ENCODE measurements around the gene ABCC2.

The ABCC2 gene

GRCh38 chr10:99769706-99770105 is 12.7 kb upstream of the ABCC2 start:
- no peaks in the 10 kb centered on the region for H3F3A ChIP-seq (ENCODE audit: low read depth)

GRCh38 chr10:99770408-99771045 is 11.9 kb upstream of the ABCC2 start:
- Histone ChIP-seq H3K4me1 (ENCODE audit: insufficient read depth, low read length, poor library complexity, severe bottlenecking) (no peaks in the 10 kb centered on the region), H3K9ac (ENCODE audit: low read depth, low read length, poor library complexity, severe bottlenecking) (no peak overlapping the region), H3K27me3 (ENCODE audit: insufficient read depth, low read length, poor library complexity, severe bottlenecking) (no peaks in the 10 kb centered on the region), H3K4me3 (ENCODE audit: low read length, poor library complexity, severe bottlenecking) (no peak overlapping the region), H3K36me3 (ENCODE audit: insufficient read depth, low read length) (no peaks in the 10 kb centered on the region), H4K20me1 (ENCODE audit: insufficient read depth, low read length, poor library complexity, severe bottlenecking) (no peaks in the 10 kb centered on the region), H3K4me2 (ENCODE audit: low read depth, low read length, poor library complexity, severe bottlenecking) (no peak overlapping the region), H3K79me2 (ENCODE audit: insufficient read depth, low read length) (no peaks in the 10 kb centered on the region), H2AFZ (ENCODE audit: low read length) (no peak overlapping the region), H3K9me2 (replicated peaks; ENCODE audit: low read depth, low read length) (no peaks in the 10 kb centered on the region), H3K9me3 (ENCODE audit: insufficient read depth, low read depth, low read length) (no peaks in the 10 kb centered on the region), H3F3A (ENCODE audit: low read depth) (no peaks in the 10 kb centered on the region)
- TF ChIP-seq CTCF (conservative IDR thresholded peaks at IDR 0.05; ENCODE audit: low read length) (no peak), EZH2phosphoT487 (IDR thresholded peaks at IDR 0.05; ENCODE audit: borderline replicate concordance) (no peak)

More at GRCh38 chr10:99769706-99770105, 12.7 kb upstream of the ABCC2 start:
- Histone ChIP-seq H3K4me2 (ENCODE audit: low read depth, low read length, poor library complexity, severe bottlenecking) (no peak overlapping the region), H3K79me2 (ENCODE audit: insufficient read depth, low read length) (no peaks in the 10 kb centered on the region), H3K9ac (ENCODE audit: low read depth, low read length, poor library complexity, severe bottlenecking) (no peak overlapping the region), H3K27me3 (ENCODE audit: insufficient read depth, low read length, poor library complexity, severe bottlenecking) (no peaks in the 10 kb centered on the region), H3K4me1 (ENCODE audit: insufficient read depth, low read length, poor library complexity, severe bottlenecking) (no peaks in the 10 kb centered on the region), H2AFZ (ENCODE audit: low read length) (no peak overlapping the region), H3K9me3 (ENCODE audit: insufficient read depth, low read depth, low read length) (no peaks in the 10 kb centered on the region), H3K9me2 (replicated peaks; ENCODE audit: low read depth, low read length) (no peaks in the 10 kb centered on the region), H4K20me1 (ENCODE audit: insufficient read depth, low read length, poor library complexity, severe bottlenecking) (no peaks in the 10 kb centered on the region), H3K4me3 (ENCODE audit: low read length, poor library complexity, severe bottlenecking) (no peak overlapping the region), H3K36me3 (ENCODE audit: insufficient read depth, low read length) (no peaks in the 10 kb centered on the region)
- TF ChIP-seq EZH2phosphoT487 (IDR thresholded peaks at IDR 0.05; ENCODE audit: borderline replicate concordance) (no peak), CTCF (conservative IDR thresholded peaks at IDR 0.05; ENCODE audit: low read length) (no peak)

GRCh38 chr10:99775850-99776249 is 6.6 kb upstream of the ABCC2 start:
- H3K4me2 ChIP-seq (ENCODE audit: low read depth, low read length, poor library complexity, severe bottlenecking) = no peak overlapping the region

More at GRCh38 chr10:99775850-99776249, 6.6 kb upstream of the ABCC2 start:
- Histone ChIP-seq H3K79me2 (ENCODE audit: insufficient read depth, low read length) (no peaks in the 10 kb centered on the region), H3K9ac (ENCODE audit: low read depth, low read length, poor library complexity, severe bottlenecking) (no peak overlapping the region), H3K27me3 (ENCODE audit: insufficient read depth, low read length, poor library complexity, severe bottlenecking) (no peaks in the 10 kb centered on the region), H3K4me3 (ENCODE audit: low read length, poor library complexity, severe bottlenecking) (no peak overlapping the region), H3K36me3 (ENCODE audit: insufficient read depth, low read length) (no peaks in the 10 kb centered on the region), H2AFZ (ENCODE audit: low read length) (no peak overlapping the region), H3F3A (ENCODE audit: low read depth) (no peaks in the 10 kb centered on the region), H3K4me1 (ENCODE audit: insufficient read depth, low read length, poor library complexity, severe bottlenecking) (peaks cover 13% of the 10 kb centered on the region), H3K9me3 (ENCODE audit: insufficient read depth, low read depth, low read length) (no peaks in the 10 kb centered on the region), H4K20me1 (ENCODE audit: insufficient read depth, low read length, poor library complexity, severe bottlenecking) (no peaks in the 10 kb centered on the region), H3K9me2 (replicated peaks; ENCODE audit: low read depth, low read length) (no peaks in the 10 kb centered on the region)
- no peak for TF ChIP-seq CTCF (conservative IDR thresholded peaks at IDR 0.05; ENCODE audit: low read length)
- no peak for TF ChIP-seq EZH2phosphoT487 (IDR thresholded peaks at IDR 0.05; ENCODE audit: borderline replicate concordance)

All from Loucy (cell line).